HepG2 (cell line): ENCODE measurements around the gene GOSR1. TPM values are rescaled to one million over a fixed set of nuclear protein-coding genes. Genes with fewer than 3 reads are reported as not detected.

ENCODE experiments used
- CBFB ChIP-seq: sonication (generic); formaldehyde crosslinking; IDR thresholded peaks from 2 replicates; pipeline ENCODE4 v1.4.0; 2020; ENCODE audit warnings: missing genetic modification reagents
- DBP ChIP-seq: sonication (generic); formaldehyde crosslinking; IDR thresholded peaks from 2 replicates; pipeline ENCODE4 v1.4.0; 2020; ENCODE audit warnings: missing genetic modification reagents; ENCODE audit errors: not compliant biosample characterization
- GTF3A ChIP-seq: sonication (generic); formaldehyde crosslinking; conservative IDR thresholded peaks from 2 replicates; pipeline ENCODE4 v1.4.0; 2020; ENCODE audit warnings: mild to moderate bottlenecking, missing genetic modification reagents
- ISL2 ChIP-seq: sonication (generic); formaldehyde crosslinking; IDR thresholded peaks from 2 replicates; pipeline ENCODE4 v1.5.0; 2020; ENCODE audit warnings: missing genetic modification reagents
- KDM6A ChIP-seq: IDR thresholded peaks from 2 replicates; pipeline ENCODE4 v1.6.1; 2016; ENCODE audit warnings: low read depth
- NCOA2 ChIP-seq: sonication (generic); formaldehyde crosslinking; IDR thresholded peaks from 2 replicates; pipeline ENCODE4 v1.8.0; 2022; ENCODE audit warnings: inconsistent platforms
- NR2F2 ChIP-seq: IDR thresholded peaks from 2 replicates; pipeline ENCODE4 v1.6.1; 2012; ENCODE audit warnings: low read depth, inconsistent platforms, borderline replicate concordance
- PRDM4 ChIP-seq: sonication (generic); formaldehyde crosslinking; IDR thresholded peaks from 2 replicates; pipeline ENCODE4 v1.9.0; 2021; ENCODE audit warnings: missing genetic modification reagents, borderline replicate concordance
- PREB ChIP-seq: sonication (generic); formaldehyde crosslinking; IDR thresholded peaks from 2 replicates; pipeline ENCODE4 v1.4.0; 2020; ENCODE audit warnings: missing genetic modification reagents
- REPIN1 ChIP-seq: sonication (generic); formaldehyde crosslinking; IDR thresholded peaks from 2 replicates; pipeline ENCODE4 v1.8.0; 2022; ENCODE audit warnings: missing genetic modification reagents, low read depth, mild to moderate bottlenecking, borderline replicate concordance
- SKI ChIP-seq: fragments of 450-650 bp; IDR thresholded peaks from one replicate; pipeline ENCODE4 v1.6.1; 2018; ENCODE audit warnings: mild to moderate bottlenecking; ENCODE audit not compliant: partially characterized antibody
- ZBTB44 ChIP-seq: sonication (generic); formaldehyde crosslinking; IDR thresholded peaks from 2 replicates; pipeline ENCODE4 v1.4.0; 2020; ENCODE audit warnings: missing genetic modification reagents
- ZNF20 ChIP-seq: sonication (generic); formaldehyde crosslinking; IDR thresholded peaks from 2 replicates; pipeline ENCODE4 v1.4.0; 2020; ENCODE audit warnings: mild to moderate bottlenecking, moderate library complexity, missing genetic modification reagents
- ZNF264 ChIP-seq: sonication (generic); formaldehyde crosslinking; IDR thresholded peaks from 2 replicates; pipeline ENCODE4 v1.4.0; 2020; ENCODE audit warnings: missing genetic modification reagents
- ZNF350 ChIP-seq: sonication (generic); formaldehyde crosslinking; IDR thresholded peaks from 2 replicates; pipeline ENCODE4 v1.4.0; 2020; ENCODE audit warnings: mild to moderate bottlenecking, low read depth, missing genetic modification reagents, borderline replicate concordance
- ZNF598 ChIP-seq: sonication (generic); formaldehyde crosslinking; IDR thresholded peaks from 2 replicates; pipeline ENCODE4 v1.5.1; 2020; ENCODE audit warnings: mild to moderate bottlenecking, missing genetic modification reagents, borderline replicate concordance
- ZNF607 ChIP-seq: sonication (generic); formaldehyde crosslinking; IDR thresholded peaks from 2 replicates; pipeline ENCODE4 v1.5.1; 2020; ENCODE audit warnings: missing genetic modification reagents, mild to moderate bottlenecking, borderline replicate concordance
- ZNF629 ChIP-seq: sonication (generic); formaldehyde crosslinking; conservative IDR thresholded peaks from 2 replicates; pipeline ENCODE4 v1.5.0; 2020; ENCODE audit warnings: missing genetic modification reagents
- ZNF740 ChIP-seq: sonication (generic); formaldehyde crosslinking; IDR thresholded peaks from 2 replicates; pipeline ENCODE4 v1.4.0; 2020; ENCODE audit warnings: missing genetic modification reagents
- ZXDC ChIP-seq: sonication (generic); formaldehyde crosslinking; IDR thresholded peaks from 2 replicates; pipeline ENCODE4 v1.5.0; 2020; ENCODE audit warnings: mild to moderate bottlenecking, missing genetic modification reagents
- polyA plus RNA-seq, 8 experiments: library from polyadenylated mRNA; depleted of rRNA in 3 of 8; stranded (reverse) in 7 of 8; unstranded in 1 of 8; fragments of >200 nt; fragmentation: Illumina TruSeq in 4 of 8; extraction: Trizol in 4 of 8; gene quantifications; 2 replicates each; pipeline versions ENCODE4 v1.2.1 to v1.2.3, GENCODE V29; 2011 to 2016; ENCODE audit warnings: low read depth in 4 of 8, missing spikeins in 1 of 8, mixed read lengths in 1 of 8; ENCODE audit not compliant: insufficient read depth in 1 of 8
- total RNA-seq, 5 experiments: library from RNA; depleted of rRNA; stranded (reverse); fragments of >200 nt; fragmentation: Illumina TruSeq; extraction: Trizol; gene quantifications; 2 replicates each; pipeline ENCODE4 v1.2.3, GENCODE V29; 2016; ENCODE audit warnings: low read depth in 1 of 5

GOSR1 gene
- total and polyA plus RNA-seq, 2 of the 13 experiments (the other 11 are each of a cell fraction or from before 2014, with no cell fraction given), result 15.8 to 37.0 TPM

GRCh38 chr17:30477083-30477773 lies at the start of gene GOSR1 (continued):
- no peak for TF ChIP-seq PREB (CRISPR knock-in tag)
- peak; percentile 77 for TF ChIP-seq CBFB
- TF ChIP-seq DBP (CRISPR knock-in tag), result no peak
- TF ChIP-seq ZNF629 (CRISPR knock-in tag), result 0 out of 2 replicates have a peak, but pooled peaks have one; percentile 5
- peak; percentile 78; the same call in 1 of the 2 replicates for TF ChIP-seq ZBTB44 (CRISPR knock-in tag)
- TF ChIP-seq ZXDC (CRISPR knock-in tag), result peak; percentile 63
- peak; percentile 47; the same call in 1 of the 2 replicates for TF ChIP-seq NCOA2 (CRISPR knock-in tag)
- peak; percentile 94 for TF ChIP-seq ZNF607
- no peak for TF ChIP-seq PRDM4 (CRISPR knock-in tag)
- peak; percentile 91 for TF ChIP-seq ZNF264
- TF ChIP-seq NR2F2, result no peak
- TF ChIP-seq ZNF20 (CRISPR knock-in tag), result 0 out of 2 replicates have a peak, but pooled peaks have one; percentile 38
- TF ChIP-seq ZNF740 (CRISPR knock-in tag), result no peak
- no peak for TF ChIP-seq GTF3A (CRISPR knock-in tag)
- peak; percentile 85; the same call in 1 of the 2 replicates for TF ChIP-seq REPIN1 (CRISPR knock-in tag)
- TF ChIP-seq ISL2, result peak; percentile 70; the same call in 1 of the 2 replicates
- peak; percentile 94 for TF ChIP-seq ZNF350
- peak; percentile 92; the same call in 1 of the 2 replicates for TF ChIP-seq ZNF598 (CRISPR knock-in tag)
- no peak for TF ChIP-seq KDM6A
- TF ChIP-seq SKI, result no peak
